Measurements from ENCODE around the gene TSPO.

- no peak for TF ChIP-seq CTCF (conservative IDR thresholded peaks at IDR 0.05)
- TF ChIP-seq EZH2 (IDR thresholded peaks at IDR 0.05; ENCODE audit: low read depth): no peak
Observed at GRCh38 chr22:43116932-43117331, 34.4 kb upstream of the TSPO start.

All from PC-9 (cell line).